ENCODE data around the gene FASTKD1.
"Not testable (repeated sequence)": the region's sequence is repeated elsewhere in the genome, so short reads cannot be mapped to it uniquely, and the experiment has no call there.

FASTKD1 gene

DNA sequence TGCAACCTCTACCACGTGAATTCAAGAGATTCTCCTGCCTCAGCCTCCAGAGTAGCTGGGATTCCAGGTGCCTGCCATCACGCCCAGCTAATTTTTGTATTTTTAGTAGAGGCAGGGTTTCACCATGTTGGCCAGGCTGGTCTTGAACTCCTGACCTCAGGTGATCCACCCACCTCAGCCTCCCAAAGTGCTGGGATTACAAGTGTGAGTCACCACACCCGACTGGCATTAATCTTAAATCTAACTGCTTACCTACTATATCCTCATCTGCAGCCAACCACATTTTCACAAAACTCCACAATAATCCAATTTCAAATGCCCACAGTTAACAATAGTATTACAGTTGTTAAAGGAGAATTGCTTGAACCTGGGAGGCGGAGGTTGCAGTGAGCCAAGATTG lies 2.9 kb downstream of the FASTKD1 start:
- not testable (repeated sequence) for DNase-seq

DNA sequence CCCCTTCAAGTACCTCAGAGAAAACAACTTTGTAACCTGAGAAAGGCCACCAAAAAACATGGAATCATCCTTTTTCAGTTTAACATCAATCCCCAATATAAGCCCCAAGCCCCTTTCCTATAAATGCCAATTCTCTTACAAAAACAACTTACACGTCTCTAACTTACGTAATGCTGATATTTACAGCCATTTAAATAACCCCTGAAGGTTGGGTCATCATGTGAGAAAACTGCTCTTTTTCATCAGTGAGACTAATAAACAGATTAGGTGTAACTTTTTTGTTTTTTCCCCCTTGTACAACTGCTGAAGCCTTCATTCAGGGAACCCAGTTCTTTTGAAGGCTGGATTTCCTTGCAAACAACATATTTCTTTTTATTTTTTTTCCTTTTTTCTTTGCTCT lies 3.7 kb downstream of the FASTKD1 start:
- no peak for DNase-seq

DNA sequence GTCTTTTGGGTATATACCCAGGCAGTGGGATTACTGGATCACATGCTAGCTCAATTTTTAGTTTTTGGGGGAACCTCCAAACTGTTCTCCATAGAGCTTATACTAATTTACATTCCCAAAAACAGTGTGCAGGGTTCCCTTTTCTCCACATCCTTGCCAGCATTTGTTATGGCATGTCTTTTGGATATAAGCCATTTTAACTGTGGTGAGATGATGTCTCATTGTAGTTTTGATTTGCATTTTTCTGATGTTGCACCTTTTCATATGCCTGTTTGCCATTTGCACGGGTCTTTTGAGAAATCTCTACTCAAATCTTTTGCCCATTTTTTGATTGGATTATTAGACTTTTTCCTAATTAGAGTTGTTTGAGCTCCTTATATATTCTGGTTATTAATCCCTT lies 8.0 kb downstream of the FASTKD1 start:
- no peak for DNase-seq

DNA sequence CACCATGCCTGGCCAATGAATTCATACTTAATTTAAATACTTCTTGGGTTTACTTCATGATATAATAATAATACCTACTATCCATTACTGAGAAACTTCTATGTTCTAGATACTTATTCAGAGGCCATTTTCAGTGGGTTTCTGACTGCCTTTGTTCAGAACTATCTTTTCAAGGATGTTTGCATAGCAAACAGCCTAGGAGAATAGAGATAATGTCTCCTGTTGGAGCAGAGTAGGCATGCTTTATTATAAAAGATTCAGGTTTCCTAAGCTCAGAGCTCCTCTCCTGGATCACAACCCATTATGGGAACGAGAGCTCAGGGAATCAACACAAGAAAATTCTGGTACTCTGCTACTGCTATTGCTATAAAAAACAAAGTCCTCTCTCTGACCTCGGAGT lies 11.1 kb downstream of the FASTKD1 start:
- DNase-seq, result no peak

DNA sequence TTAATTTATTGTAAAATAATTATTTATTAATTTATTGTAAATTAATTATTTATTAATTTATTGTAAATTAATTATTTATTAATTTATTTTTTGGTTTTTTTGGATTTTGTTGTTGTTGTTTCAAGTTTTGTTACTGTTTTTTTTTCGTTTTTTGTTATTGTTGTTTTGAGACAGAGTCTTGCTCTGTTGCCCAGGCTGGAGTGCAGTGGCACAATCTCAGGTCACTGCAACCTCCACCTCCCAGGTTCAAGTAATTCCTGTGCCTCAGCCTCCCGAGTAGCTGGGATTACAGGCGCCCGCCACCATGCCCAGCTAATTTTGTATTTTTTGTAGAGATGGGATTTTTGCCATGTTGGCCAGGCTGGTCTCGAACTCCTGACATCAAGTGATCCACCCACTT lies 11.6 kb downstream of the FASTKD1 start:
- not testable (repeated sequence) for DNase-seq

DNA sequence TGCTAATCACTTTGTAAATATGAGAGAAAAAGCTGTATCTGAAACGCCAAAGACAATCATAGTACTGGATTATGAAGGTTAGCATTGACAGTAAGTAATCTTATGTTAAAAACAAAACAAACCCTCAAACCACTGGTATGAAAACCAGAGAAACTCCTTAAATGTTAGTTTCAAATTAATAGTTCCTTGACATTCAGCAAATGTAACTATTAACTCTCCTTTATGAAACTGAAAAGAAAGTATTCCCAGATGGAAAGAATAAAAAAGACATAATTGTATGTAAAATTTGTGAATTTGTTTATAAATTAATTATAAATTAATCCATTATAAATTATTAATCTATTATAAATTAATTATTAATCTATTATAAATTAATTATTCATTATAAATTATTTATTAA lies 12.3 kb downstream of the FASTKD1 start:
- DNase-seq, result no peak

DNA sequence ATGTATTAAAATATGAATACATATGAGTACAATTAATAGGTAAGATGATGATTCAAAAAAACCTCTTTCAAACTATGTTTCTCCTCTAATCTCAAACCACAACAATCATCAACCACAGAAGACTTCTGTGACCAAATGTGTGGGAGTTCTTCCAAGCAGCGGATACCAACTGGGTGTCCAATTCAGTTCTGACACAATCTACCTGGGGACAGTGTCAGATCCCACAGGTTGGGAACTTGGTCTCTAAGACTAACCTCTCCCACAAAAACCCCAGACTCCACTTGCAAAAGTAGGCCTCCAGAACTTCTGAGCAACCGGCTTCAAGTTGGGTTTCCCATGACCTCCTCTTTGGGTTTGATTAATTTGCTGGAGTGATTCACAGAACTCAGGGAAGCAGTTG lies 26.9 kb downstream of the FASTKD1 start:
- DNase-seq, result no peak

DNA sequence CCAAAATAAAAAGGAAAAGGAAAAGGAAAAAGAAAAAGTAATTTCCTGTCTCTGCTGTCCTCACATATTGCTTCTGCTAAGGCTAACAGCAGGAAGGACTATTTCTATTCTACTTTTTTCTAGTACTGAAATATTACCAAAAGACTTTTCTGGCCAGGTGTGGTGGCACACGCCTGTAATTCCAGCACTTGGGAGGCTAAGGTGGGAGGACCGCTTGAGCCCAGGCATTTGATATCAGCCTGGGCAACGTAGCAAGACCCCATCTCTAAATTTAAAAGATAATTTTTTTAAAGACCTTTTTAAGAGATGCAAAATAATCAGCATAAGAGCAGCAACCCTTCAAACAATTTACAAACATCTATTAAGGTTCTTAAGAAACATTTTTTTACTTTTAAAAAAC lies 31.2 kb downstream of the FASTKD1 start:
- DNase-seq, result no peak

DNA sequence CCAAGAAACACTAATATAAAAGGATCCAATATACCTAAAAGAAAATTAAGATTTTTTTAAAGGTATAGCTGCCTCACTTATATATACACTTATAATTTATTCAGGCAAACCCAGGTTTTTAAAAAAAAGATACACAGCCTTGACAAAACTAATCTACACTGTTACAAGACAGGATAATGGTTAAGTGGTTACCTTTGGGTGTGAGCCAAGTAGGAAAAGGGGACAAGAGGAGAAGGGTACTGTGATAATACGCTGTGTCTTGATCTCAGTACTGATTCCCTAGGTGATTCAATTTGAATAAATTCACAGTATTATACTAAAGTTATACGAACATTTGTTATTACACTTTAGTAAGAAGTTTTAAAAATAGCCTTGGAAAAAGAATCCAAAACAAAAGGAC lies 33.5 kb downstream of the FASTKD1 start:
- no peak for DNase-seq

DNA sequence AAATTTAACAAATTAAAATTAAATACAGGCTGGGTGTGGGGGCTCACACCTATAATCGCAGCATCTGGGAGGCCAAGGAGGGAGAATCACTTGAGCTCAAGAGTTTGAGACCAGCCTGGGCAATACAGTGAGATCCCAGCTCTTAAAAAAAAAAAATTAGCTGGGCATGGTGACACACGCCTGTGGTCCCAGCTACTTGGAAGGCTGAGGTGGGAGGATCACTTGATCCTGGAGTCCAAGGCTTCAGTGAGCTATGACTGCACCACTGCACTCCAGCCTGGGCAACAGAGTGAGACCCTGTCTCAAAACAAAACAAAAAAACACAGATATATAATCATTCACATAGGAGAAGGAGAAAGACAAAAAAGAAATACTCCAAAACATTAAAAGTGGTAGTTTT lies 34.2 kb downstream of the FASTKD1 start:
- DNase-seq, result not testable (repeated sequence)

DNA sequence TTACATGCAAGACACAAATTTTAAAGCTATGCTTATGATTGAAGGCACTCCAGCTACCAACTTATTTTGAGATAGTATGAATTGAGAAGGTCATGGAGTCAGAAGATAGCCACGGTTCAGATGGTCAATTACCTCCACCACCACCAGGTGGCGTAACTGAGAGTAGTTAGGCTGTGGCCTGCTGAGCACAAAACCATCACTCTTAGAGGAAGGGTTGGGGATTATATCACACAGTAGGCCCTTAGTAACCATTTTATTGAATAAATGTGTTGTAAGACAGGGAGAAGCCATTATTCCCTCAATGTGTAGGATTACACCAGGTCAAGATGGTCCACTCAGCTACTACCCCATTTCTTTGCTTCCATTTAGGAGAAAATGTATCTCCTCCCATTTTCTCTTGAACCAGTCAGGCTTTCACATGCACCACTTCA lies 45.4 kb downstream of the FASTKD1 start:
- no peak for DNase-seq

DNA sequence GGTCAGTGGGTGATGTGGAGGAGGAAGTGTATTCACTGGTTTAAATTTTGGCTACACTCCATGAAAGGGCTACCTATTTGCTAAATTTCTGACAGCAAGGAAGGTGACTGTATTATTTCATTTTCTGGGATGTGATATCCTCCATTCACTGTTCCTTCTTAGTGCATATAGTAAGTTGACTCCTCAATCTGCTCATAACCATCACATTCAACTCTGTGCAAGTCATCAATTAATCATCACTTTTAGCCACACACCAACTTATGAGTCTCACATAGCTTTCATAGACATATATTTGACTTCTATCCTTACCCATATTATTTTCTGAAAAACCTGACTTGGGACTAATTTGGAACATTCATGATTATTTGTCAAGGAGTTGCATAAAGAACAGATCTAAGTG lies 47.2 kb downstream of the FASTKD1 start:
- no peak for DNase-seq

DNA sequence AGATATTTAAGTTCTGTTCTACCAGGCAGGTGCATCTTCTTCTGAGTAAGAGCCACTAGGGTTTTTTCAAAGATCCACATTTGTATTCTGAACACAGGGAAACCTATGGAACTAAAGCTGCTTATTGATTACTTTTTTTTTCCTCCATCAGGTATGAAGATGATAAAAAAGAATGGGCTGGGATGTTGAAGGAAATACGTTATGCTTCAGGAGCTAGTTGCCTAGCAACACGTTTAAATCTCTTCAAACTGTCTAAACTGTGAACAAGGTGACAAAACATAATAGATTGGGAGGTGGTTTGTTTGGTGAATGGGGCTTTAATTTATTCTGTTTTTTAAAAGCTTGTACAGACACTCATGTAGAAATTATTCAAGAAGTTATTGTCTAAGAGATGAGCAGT lies 48.2 kb downstream of the FASTKD1 start:
- DNase-seq, result no peak

DNA sequence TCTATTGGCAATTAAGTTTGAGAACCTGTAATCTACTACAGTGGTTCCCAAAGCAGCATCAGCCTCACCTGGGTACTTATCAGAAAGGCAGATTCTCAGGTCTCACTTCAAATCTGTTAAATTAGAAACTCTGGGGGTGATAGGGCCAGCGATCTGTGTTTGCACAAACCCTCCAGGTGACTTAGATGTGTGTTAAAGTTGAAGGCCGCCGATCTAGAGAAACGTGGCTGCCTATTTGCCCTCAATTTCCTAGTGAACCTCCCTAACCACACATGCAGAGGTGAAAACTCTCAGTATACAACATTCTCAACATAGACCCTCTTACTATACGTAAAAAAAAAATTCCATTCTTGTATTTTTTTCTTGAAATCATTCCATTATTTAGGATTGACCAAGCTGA lies 50.0 kb downstream of the FASTKD1 start:
- no peak for DNase-seq

DNA sequence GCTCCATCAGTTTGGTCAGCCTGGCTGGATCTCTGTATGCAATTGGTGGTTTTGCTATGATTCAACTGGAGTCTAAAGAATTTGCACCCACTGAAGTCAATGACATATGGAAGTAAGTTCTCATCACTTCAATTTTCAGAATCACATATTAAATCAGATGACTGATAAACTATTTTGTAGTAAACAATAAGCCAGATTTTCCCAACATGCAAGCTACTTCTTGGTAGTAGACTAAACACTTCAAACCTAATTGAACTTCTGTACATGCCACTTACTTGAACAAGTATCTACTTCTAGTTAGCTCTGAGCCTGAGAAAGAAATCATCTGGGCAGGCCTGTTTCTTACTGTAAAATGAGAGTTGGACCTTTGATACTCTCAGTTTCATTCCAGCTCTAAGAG lies 52.8 kb downstream of the FASTKD1 start:
- no peak for DNase-seq

DNA sequence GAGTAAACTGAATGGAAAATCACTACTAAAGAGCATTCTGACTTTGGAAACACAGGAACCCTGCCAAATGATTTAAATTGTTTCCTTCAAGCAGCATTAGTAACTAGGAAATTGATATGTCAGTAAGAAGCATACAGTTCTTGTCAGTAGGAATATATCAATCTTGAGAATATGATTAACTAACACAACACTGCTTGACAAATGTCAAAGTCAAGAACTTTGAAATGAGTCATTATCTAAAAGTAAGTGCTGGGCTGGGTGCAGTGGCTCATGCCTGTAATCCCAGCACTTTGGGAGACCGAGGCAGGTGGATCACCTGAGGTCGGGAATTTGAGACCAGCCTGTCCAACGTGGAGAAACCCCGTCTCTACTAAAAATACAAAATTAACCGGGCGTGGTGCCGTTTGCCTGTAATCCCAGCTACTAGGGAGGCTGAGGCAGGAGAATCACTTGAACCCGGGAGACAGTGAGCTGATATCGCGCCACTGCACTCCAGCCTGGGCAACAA lies 57.1 kb downstream of the FASTKD1 start:
- not testable (repeated sequence) for DNase-seq

DNA sequence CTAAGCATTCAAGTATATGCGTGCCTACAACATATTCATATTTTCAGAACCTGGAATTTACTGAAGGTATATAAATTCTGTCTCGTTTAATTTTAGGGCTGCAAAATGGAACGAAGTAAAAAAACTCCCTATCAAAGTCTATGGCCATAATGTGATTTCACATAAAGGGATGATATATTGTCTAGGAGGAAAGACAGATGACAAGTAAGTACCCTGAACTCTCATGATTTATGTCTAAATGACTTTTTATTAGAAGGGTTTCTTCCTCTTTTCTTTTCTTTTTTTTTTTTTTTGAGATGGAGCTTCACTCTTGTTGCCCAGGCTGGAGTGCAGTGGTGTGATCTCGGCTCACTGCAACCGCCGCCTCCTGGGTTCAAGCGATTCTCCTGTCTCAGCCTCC lies 58.9 kb downstream of the FASTKD1 start:
- DNase-seq, result not testable (repeated sequence)

DNA sequence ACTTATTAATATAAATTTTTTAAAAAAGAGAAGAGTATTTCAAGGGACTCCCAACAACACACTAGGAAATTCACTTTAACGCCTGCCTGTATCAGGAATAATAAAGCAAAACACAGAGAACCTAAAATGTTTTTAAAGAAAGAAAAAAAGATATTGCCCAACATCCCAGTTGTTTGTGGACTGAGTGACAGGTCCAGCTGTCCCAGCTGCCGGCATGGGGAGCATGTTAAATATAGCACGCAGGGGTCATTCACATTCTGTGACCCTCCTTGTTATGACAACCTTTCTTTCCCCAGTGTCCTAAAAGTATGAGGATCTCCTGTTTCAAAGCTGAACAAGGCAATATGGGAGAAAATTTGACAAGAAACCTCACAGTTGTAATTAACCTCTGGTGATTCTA lies 59.7 kb downstream of the FASTKD1 start:
- DNase-seq, result no peak

DNA sequence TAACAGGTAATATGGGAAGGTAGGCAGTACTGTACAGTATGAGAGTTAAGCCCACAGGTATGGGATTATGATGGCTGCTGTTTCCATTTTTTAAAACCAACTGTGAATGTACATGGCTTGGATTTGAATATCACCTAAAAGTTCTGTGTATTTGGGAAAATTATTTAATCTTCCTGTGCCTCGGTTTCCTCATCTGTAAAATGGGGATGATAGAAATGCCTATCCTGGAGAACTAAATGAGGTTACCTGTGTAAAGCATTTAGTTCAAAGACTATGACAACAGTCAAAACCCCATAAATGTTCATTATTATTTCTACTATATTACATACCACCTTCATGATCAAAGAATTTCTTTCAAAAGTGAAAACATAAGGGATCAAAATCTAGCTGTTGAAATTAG lies 60.6 kb downstream of the FASTKD1 start:
- DNase-seq, result no peak

DNA sequence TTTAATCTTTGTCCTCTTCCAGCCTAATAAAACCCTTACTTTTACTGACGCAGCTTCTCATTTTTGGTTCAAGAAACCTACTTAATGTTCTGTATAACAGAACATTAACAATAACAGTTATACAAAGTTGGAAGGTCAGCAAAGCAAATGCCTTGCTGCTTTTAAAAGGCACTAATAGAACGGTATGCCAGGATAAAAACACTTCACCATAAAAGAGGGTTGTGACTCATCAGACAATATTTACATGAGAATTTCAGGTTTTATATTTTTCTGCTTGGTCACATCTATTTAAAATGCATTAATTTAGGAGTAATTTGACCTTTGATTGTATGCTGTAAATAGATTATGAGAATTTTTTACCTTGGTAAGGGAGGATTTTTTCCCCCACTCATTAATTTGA lies 61.1 kb downstream of the FASTKD1 start:
- no peak for DNase-seq

DNA sequence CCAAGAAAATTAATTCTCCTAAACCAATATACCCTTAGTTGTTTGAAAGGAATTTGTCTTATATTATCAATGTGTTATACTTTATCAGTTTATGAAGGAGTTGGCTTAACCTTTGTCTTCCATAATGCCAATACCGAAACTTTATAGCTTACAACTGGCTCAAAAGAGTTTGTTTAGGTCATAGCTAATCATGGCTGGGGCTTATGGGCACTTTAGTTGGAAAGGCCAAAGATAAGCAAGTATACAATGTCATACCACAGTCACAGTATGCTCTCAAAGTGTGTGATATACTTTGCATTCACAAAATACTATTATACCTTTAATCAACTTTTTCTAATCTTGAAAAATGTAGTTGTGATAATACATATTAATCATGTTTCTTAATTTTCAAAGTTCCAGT lies 61.8 kb downstream of the FASTKD1 start:
- no peak for DNase-seq

DNA sequence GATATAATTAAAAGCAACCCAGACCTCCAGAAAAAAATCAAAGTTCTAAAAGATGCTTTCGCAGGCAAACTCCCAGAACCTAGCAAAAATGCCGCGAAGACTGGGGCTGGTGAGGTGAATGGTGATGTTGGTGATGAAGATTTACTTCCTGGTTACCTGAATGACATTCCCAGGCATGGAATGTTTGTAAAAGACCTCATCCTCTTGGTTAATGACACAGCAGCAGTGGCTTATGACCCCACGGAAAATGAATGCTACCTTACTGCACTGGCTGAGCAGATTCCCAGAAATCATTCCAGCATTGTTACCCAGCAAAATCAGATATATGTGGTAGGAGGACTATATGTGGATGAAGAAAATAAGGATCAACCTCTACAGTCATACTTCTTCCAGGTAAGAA lies 63.2 kb downstream of the FASTKD1 start:
- no peak for DNase-seq

DNA sequence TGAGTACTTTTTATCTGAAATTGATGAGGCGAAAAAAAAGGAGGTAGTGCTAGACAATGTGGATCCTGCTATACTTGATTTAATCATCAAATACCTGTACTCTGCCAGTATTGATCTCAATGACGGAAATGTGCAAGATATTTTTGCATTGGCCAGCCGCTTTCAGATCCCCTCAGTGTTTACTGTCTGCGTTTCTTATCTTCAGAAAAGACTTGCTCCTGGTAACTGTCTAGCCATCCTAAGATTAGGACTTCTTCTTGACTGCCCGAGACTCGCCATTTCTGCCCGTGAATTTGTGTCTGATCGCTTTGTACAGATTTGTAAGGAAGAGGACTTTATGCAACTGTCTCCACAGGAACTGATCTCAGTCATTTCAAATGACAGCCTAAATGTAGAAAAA lies 63.7 kb downstream of the FASTKD1 start:
- no peak for DNase-seq

DNA sequence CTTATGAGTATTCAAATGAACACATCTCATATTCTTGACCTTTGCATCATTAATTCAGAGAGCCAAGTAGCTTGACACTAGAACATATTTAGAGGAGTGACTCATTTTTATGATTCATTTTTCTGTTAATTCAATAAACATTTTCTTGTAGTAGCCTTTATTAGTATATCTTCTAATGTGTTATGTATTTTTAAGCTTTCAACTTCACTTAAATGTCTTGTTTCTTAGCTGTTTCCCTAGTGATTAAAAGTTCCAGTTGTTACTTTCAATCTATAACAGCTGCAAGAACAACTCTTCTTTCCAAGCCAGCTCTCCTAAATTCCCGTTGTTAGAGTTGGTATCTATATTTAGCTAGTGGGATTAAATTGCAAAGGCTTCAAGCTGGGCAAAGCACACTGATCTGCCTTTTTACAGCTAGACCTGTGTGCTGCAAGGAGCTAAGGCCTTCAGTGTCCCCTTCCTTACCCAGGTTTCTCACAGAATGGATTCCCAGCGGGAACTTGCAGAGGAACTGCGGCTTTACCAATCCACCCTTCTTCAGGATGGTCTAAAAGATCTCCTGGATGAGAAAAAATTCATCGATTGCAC lies 64.3 kb downstream of the FASTKD1 start, which contains the start of gene KLHL41:
Gene KLHL41, plus strand, starts transcription at position 405 of the 588 bp plus-strand sequence. Its CDS starts 77 bp downstream, at position 482.
- no peak for DNase-seq

DNA sequence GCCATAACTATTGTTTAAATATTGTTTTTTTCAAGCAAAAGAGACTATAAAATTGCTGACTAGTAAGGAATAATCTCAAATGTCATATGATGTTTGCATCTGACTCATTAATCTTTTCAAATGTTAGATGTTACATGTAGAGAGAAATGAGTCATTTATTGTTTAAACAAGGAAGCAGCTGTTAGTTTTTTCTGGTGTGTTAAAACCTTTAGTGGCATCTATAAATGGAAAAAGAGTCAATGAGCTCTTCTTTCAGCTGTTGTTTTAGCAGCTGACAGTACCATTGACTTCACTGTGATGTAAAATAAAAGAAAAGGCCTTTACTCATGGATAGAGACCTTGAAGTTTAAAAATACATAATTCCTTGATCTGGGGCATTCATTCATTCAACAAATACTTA lies 66.0 kb downstream of the FASTKD1 start:
- no peak for DNase-seq

All from NCI-H1436 treated with DMSO at 0.1 percent for 48 hours (cell line).